NCI-H1436 (cell line): ENCODE data around the gene SPSB2.

Experiments
- DNase-seq: peaks from one replicate; lab custom pipeline; 2025; lab: John Stamatoyannopoulos, UW

SPSB2 gene

DNA sequence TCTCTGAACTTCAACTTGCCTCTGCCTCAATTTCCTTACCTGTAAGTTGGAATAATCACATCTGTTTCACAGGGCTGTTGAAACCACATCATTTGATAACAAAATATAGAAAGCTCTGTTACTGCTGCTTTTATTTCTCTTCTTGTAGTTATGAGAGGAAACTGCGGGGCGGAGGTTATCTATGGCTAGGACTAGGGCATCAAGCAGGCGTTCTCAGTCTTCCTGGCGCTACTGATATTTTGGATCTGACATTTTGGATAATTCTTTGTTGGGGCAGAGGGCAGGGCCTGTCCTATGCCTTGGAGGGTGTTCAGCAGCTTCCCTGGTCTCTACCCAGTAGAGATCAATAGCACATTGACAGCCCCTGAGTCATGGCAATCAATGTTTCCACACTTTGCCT is 41.0 kb downstream of the SPSB2 start:
- no peak for DNase-seq

- no peak for DNase-seq
Observed at GRCh38 chr12:6831450-6831995, 41.6 kb downstream of the SPSB2 start.

DNA sequence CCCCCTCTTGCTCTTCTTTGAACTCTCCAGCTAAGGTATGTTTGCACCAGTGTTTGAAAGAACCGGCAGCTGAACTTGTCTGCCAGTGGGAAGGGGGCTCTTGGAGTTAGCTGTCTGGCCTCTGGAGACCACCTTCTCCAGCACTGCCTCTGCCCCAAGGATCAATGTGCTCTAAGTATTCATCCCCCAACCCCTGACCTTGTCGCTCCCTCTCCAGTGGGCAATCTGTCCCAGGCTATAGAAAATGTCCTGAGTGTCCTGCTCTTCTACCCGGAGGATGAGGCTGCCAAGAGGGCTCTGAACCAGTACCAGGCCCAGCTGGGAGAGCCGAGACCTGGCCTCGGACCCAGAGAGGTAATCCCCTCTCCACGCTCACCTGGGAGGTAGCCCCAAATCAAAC is 42.1 kb downstream of the SPSB2 start:
- DNase-seq = no peak

DNA sequence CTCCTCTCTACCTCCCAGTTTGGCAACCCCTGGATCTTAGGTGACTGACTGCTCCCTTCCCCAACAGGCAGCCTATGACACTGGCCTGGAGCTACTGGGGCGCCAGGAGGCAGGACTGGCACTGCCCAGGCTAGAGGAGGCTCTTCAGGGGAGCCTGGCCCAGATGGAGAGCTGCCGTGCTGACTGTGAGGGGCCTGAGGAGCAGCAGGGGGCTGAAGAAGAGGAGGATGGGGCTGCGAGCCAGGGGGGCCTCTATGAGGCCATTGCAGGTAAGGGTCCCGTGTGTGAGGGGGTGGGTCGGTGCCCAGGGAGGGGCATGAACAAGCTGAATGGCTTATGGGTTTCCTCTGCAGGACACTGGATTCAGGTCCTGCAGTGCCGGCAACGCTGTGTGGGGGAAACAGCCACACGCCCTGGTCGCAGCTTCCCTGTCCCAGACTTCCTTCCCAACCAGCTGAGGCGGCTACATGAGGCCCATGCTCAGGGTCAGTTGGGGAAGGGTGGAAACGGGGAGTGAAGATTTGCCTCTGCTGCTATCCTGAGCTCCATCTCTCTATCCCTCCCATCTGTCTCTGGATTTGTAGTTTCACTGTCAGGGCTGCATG is 42.7 kb downstream of the SPSB2 start:
- no peak for DNase-seq

DNA sequence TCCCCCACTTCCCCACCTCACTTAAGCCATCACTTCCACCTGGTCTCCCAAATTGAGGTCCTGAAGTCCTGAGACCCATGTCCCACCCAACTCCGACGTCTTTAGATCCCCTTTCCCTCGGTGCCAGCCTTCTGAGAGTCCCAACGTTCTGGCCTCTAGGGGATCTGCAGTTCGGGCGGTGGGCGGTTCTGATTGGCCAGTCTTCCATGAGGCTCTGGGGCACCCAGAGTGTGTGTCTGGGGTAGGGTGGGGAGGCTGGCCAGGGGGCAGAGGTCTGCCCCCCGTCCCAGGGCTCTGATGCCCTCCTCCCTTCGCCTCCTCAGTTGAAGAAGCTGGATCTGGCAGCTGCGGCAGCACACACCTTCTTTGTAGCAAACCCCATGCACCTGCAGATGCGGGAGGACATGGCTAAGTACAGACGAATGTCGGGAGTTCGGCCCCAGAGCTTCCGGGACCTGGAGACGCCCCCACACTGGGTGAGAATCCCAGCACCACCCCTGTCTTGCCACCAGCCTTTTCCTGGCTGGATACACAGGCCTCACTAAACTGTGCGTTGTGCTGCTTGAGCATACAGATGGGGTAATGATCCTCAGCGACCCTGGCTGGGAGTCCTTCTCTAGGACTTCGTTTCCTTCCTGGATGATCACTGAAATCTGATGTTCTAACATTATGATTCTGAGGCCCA is 43.4 kb downstream of the SPSB2 start:
- peak; percentile 44 for DNase-seq

DNA sequence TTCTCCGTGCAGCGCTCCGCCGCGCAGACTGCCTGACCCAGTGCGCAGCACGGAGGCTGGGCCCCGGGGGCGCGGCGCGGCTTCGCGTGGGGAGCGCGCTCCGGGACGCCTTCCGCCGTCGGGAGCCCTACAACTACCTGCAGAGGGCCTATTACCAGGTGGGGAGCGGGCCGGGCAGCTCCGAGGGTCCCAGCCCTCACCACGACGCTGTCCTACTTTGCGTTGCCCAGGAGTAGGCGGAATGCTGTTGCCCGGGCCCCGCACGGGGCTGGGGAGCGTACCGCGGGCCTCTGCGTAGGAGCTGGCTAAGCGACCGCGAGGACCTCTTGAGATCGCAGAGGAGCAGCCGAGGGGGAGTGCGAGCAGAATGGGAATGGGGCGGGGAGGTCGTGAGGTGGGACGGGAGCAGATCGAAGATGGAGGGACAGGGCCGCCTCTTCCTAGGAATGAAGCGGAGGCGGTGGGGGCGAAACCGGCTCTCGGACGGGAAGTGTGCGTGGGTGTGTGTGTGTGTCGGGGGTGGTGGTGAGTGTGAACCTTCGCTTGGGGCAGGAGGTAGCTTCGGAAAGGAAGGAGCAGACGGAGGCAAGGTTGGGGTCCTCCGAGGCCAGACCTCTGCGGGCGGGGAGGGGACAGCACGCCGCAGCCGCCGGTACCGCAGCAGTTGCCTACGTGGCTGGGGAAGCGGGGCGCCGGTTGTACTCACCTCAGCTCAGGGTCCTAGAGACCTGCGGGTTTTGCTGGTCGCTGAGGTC is 44.1 kb downstream of the SPSB2 start:
- DNase-seq = peak; percentile 44

DNA sequence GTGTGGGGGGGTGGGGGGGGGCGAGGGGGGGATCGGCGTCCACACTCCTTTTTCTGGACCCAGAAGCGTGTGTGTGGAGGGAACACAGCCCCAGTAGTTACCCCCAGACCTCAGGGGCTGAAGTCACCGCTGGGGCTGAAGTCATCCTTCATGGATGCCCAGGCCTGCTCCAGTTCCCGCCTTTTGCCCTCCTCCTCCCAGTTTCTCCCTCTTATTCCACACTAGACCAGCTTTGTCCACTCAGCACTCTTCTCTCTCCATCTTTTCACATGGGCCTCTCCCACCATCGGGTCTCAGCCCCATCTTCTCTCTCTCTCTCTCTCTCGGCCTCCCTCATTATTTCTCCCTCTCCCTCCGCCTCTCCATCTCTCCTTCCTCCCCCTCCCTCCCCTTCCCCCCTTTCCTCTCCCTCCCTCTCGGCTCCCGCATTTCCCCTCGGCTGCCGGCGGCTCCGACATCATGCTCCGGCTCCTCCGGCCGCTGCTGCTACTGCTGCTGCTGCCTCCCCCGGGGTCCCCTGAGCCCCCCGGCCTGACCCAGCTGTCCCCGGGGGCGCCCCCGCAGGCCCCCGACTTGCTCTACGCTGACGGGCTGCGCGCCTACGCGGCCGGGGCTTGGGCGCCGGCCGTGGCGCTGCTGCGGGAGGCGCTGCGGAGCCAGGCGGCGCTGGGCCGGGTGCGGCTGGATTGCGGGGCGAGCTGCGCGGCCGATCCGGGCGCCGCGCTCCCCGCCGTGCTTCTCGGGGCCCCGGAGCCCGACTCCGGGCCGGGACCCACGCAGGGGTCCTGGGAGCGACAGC is 44.9 kb downstream of the SPSB2 start, which contains the start of gene P3H3:
Gene P3H3 (plus strand): TSS at position 426 of the 799 bp plus-strand sequence. CDS start 34 bp downstream, at position 460.
- no peak for DNase-seq

DNA sequence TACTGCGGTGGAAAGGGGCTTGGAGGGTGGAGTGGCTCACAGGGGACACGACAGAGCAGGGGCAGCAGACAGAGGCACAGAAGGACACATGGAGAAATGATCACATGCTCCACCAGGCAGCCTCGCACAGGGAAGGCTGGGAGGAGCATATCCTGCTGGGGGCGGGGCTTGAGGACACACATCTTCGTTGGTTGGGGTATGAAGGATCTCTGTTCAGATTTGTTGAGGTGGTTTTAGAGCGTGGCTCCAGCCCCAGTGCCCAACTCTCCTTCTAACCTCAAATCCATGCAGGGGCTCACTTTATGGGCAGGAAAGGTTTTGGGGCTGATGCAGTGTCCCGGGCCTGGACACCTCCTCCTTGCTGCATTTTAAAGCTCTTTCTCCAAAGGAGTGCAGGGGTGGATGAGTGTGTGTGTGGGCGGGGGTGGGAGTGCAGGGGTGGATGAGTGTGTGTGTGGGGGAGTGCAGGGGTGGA is 45.6 kb downstream of the SPSB2 start:
- peak; percentile 81 for DNase-seq

- DNase-seq = no peak
Observed at GRCh38 chr12:6826734-6827436, 46.2 kb downstream of the SPSB2 start.

- no peak for DNase-seq
Observed at GRCh38 chr12:6826125-6826733, 46.9 kb downstream of the SPSB2 start.

DNA sequence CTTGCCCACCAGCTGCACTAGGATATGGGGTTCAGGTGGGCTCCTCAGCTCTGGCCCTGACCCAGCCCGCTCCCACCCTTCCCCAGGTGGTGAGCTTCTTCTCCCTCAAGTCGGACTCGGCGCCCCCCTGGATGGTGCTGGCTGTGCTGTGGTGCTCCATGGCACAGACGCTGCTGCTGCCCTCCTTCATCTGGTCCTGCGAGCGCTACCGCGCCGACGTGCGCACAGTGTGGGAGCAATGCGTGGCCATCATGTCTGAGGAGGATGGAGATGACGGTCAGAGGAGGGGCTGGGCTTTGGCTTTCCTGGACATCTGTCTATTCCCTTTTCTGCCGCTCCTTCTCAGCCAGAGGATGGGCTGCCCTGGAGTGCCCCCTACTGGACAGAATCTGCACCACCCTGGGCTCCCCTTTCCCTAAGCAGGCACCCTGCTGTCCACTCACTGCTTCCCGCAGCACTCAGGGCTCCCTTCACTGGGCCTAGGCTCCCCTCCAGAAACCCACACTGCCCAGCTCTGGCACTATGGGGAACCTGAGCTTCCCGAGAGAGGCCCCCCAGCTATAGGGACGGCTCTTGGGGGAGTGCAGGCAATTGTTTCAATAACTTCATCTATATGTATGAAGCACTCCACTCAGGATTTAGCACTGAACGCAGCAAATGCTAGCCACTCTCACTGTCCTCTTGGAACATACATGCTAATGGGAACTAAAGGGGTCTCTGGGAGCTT is 47.5 kb downstream of the SPSB2 start:
- DNase-seq = peak; percentile 64

DNA sequence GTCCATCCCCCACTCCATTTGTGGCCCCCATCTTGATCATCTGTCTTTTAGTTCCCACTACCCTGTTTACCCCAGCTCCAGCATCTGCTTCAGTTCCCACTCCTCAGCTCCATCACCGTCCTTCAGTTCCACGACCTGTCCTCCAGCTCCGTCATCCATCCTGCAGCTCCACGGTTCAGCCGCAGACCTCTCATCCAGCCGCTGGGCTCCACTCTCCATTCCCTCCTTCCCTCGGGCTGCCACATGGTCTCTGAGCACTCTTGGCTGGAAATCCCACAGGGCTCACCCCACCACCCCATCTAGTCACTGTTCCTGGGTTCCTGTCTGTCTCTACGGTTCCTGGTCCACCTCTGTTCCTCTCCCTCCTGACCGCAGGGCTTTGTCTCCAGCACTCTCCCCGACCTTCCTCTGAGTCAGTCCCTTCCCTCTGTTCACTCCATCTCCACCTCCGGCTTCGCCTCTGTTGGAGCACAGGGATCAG is 48.2 kb downstream of the SPSB2 start:
- no peak for DNase-seq

DNA sequence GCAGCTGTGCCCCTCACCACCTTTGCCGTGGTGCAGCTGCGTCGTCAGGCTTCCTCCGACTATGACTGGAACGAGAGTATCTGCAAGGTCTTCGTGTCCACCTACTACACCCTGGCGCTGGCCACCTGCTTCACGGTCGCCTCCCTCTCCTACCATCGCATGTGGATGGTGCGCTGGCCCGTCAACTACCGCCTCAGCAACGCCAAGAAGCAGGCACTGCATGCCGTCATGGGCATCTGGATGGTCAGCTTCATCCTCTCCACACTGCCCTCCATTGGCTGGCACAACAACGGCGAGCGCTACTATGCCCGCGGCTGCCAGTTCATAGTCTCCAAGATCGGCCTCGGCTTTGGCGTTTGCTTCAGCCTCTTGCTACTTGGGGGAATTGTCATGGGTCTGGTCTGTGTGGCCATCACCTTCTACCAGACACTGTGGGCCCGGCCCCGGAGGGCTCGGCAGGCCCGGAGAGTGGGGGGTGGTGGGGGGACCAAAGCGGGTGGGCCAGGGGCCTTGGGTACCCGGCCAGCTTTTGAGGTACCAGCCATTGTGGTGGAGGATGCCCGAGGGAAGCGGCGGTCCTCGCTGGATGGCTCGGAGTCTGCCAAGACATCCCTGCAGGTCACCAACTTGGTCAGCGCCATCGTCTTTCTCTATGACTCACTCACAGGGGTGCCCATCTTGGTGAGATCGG is 48.9 kb downstream of the SPSB2 start:
- no peak for DNase-seq

DNA sequence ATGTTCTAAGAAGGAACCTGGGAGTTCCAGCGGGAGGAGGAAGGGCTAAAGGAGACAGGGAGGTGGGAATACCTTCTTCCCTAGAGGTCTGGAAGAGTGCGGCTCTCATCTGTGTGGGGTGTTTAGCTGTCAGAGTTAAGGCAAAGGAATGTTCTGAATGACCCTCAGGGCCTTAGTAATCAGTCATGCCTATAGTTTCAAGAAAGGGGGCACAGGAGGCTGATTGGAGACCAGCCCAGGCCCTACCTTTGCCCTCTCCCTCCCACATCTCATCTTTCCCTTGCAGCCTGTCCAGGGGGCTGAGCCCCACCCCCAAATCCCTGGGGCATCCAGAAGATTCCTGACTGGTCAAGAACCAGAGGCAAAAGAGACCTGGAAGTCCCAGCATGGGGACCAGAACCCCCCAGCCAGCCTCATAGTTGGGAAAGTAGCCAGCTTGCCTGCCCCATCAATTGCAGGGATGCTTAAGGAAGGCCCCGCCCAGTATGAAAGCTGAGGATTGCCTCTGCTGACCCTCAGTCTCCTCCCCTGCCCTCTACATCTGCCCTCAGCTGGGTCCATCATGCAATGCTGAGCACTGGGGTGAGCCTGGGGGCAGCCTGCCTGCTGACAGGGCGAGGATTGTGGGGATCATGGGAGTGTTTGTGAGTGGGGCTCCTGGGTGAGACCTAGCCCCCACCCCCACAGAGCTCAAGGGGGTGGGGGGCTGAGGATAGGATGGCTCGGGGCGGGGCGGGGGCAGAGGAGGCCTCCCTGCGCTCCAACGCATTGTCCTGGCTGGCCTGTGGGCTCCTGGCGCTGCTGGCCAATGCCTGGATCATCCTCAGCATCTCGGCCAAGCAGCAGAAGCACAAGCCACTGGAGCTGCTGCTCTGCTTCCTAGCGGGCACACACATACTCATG is 49.7 kb downstream of the SPSB2 start:
- no peak for DNase-seq

DNA sequence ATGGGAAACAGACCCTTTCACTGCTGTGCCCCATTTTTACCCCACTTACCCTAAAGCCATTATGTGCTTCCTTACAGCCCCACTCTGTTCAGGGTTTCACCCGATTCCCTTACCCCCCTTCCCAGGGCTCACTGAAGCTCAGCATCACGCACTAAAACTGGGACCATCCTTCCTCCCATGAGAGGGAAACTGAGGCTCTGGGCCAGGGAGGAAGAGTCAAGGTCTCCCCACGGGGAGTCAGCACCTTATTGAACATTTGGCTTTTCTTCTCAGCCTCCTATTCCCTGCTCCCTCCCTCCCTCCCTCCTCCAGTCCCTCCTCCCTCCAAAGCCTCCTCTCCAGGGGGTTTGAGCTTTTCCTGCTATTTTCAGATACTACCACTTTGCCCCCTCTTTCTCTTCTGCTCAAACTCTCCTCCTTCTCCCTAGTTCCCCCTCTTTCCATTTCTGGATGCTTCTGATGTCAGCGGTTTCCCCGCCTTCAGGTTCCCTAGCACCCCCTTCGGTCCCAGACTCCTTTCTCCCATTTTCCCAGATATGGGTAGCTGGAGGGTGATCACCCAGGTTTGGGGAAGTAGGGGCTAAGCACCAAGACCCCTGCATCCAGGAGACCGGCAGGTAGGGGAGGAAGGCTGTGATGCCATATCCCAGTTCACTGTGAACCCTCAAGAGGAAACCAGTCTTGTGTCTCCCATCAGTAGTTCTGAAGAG is 50.5 kb downstream of the SPSB2 start:
- DNase-seq = no peak

DNA sequence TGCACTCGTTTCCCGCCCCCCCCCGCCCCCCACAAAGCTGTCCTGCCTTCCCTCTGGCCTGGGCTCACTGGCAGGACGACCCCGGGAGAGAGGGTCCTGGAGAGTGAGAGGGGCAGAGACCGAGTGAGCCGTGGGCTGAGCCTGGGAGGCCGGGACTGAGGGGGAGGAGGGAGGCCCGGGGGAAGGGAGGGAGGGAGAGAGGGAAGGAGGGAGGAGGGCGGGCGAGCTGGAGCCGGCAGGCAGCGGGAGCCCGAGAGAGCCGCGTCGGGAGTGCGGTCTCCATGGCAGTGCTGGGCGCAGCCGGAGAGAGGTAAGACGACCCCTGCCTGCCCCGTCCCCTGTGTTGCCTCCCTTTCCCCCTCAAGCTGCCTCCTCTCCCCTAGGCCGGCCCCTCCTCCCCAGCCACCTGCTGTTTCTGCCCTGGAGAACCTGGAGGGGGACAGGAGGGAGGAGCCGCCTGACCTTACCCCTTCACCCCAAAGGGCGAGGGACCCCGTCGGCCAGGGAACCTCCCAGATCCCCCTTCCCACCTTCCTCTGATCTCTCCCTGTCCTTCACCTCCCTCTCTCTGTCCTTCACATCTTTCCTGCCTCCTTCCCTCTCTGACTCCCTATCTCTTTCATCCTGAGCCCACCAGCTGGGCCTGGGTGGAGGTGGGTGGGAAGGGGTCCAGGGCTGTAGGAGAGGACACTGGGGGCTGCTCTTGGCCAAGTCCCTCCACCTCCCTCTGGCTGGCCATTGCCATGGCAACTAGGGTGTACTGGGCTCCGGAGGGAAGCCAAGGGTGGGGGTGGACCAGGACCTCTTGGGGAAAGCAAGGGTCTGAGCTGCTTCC is 51.3 kb downstream of the SPSB2 start, which contains the start of gene GPR162:
Gene GPR162 (plus strand): TSS at position 231 of the 835 bp plus-strand sequence. CDS start 2,078 bp downstream, outside the sequence.
- DNase-seq = peak; percentile 73
